Smooth muscle cell (in vitro differentiated cells): ENCODE data around the gene SRGAP1. TPM values are rescaled to one million over a fixed set of nuclear protein-coding genes. Genes with fewer than 3 reads are reported as not detected.

Source experiments
- DNase-seq: peaks from one replicate; lab custom pipeline; 2025; ENCODE audit not compliant: unreplicated experiment; lab: John Stamatoyannopoulos, UW
- H2AFZ ChIP-seq: fragments of 200-600 bp; sonication (generic); 2 replicates; pipeline ENCODE4 v1.6.0; 2016; ENCODE audit warnings: antibody characterized with exemption, low read depth, mild to moderate bottlenecking
- H3F3A ChIP-seq: fragments of 200-600 bp; sonication (generic); 2 replicates; pipeline ENCODE4 v1.6.0; 2017; ENCODE audit warnings: antibody characterized with exemption, low read depth
- H3K27ac ChIP-seq: fragments of 200-600 bp; sonication (generic); 2 replicates; pipeline ENCODE4 v1.5.1; 2016; ENCODE audit warnings: low read depth, mild to moderate bottlenecking
- H3K27me3 ChIP-seq: fragments of 200-600 bp; sonication (generic); 2 replicates; pipeline ENCODE4 v1.6.1; 2016; ENCODE audit warnings: low read depth, mild to moderate bottlenecking
- H3K36me3 ChIP-seq: fragments of 200-600 bp; sonication (generic); 2 replicates; pipeline ENCODE4 v1.5.1; 2016; ENCODE audit warnings: low read depth
- H3K4me1 ChIP-seq: fragments of 200-600 bp; sonication (generic); 2 replicates; pipeline ENCODE4 v1.5.1; 2016; ENCODE audit warnings: low read depth
- H3K4me2 ChIP-seq: fragments of 200-600 bp; sonication (generic); 2 replicates; pipeline ENCODE4 v1.6.0; 2016; ENCODE audit warnings: mild to moderate bottlenecking
- H3K4me3 ChIP-seq: fragments of 200-600 bp; sonication (generic); 2 replicates; pipeline ENCODE4 v1.5.1; 2016; ENCODE audit warnings: mild to moderate bottlenecking
- H3K79me2 ChIP-seq: fragments of 200-600 bp; sonication (generic); 2 replicates; pipeline ENCODE4 v1.6.0; 2016; ENCODE audit warnings: low read depth, mild to moderate bottlenecking
- H3K9ac ChIP-seq: fragments of 200-600 bp; sonication (generic); 2 replicates; pipeline ENCODE4 v1.6.0; 2016; ENCODE audit warnings: low read depth
- H3K9me3 ChIP-seq: fragments of 200-600 bp; sonication (generic); replicated peaks from 2 replicates; pipeline ENCODE4 v1.5.1; 2016; ENCODE audit warnings: low read depth
- H4K20me1 ChIP-seq: fragments of 200-600 bp; sonication (generic); 2 replicates; pipeline ENCODE4 v1.6.0; 2016; ENCODE audit warnings: low read depth
- WGBS: methylation state at CpG from one replicate; pipeline ENCODE4 v1.1.7; 2016; ENCODE audit warnings: low lambda C conversion rate; 5-methylcytosine and 5-hydroxymethylcytosine counted together
- polyA plus RNA-seq: library from polyadenylated mRNA; unstranded; fragments of >200 nt; fragmentation: Nextera tagmentation; extraction: Ambion mirVana; gene quantifications from 2 replicates; pipeline ENCODE4 v1.2.1, GENCODE V29; 2016
- total RNA-seq: library from RNA; depleted of rRNA; stranded (reverse); fragments of >200 nt; gene quantifications from 2 replicates; pipeline ENCODE4 v1.2.3, GENCODE V29; 2014
- TF ChIP-seq, protein P1 (sequence below): fragments of 200-600 bp; sonication (generic); IDR thresholded peaks from 2 replicates; pipeline ENCODE4 v1.5.1; 2017; ENCODE audit warnings: borderline replicate concordance, mild to moderate bottlenecking, antibody characterized with exemption; ENCODE audit not compliant: insufficient read depth, poor library complexity, severe bottlenecking

The SRGAP1 gene
- total and polyA plus RNA-seq, 2 experiments from 2014 or later: 4.0 to 5.9 TPM

DNA sequence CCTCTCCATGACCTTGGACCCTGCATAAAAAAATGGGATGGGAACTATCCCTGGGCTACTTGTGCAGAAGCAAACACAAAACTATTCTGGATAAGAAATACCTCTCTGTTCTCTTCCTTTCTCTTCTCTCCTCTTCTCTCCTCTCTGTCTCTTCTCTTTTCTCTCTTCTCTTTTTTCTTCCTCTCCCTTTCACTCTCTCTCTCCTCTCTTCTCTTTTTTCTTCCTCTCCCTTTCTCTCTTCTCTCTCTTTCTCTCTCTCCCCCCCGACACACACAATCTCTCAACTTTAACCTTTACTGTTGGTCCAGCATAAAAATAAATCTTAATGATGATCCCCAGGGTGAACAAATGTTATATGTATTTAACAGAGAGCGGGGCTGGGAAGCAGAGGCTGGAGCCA lies 141.4 kb downstream of the SRGAP1 start:
- Histone ChIP-seq H3K27me3 (no peaks in the 10 kb centered on the region), H2AFZ (no peak overlapping the region), H3K4me1 (no peaks in the 10 kb centered on the region), H3K27ac (no peak overlapping the region), H3K4me3 (no peak overlapping the region), H3K9ac (no peak overlapping the region), H3K79me2 (no peaks in the 10 kb centered on the region), H3F3A (no peaks in the 10 kb centered on the region), H3K4me2 (no peak overlapping the region), H3K9me3 (no peaks in the 10 kb centered on the region), H3K36me3 (no peaks in the 10 kb centered on the region), H4K20me1 (no peaks in the 10 kb centered on the region)
- TF ChIP-seq, protein P1, sequence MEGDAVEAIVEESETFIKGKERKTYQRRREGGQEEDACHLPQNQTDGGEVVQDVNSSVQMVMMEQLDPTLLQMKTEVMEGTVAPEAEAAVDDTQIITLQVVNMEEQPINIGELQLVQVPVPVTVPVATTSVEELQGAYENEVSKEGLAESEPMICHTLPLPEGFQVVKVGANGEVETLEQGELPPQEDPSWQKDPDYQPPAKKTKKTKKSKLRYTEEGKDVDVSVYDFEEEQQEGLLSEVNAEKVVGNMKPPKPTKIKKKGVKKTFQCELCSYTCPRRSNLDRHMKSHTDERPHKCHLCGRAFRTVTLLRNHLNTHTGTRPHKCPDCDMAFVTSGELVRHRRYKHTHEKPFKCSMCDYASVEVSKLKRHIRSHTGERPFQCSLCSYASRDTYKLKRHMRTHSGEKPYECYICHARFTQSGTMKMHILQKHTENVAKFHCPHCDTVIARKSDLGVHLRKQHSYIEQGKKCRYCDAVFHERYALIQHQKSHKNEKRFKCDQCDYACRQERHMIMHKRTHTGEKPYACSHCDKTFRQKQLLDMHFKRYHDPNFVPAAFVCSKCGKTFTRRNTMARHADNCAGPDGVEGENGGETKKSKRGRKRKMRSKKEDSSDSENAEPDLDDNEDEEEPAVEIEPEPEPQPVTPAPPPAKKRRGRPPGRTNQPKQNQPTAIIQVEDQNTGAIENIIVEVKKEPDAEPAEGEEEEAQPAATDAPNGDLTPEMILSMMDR: no peak
- no peak for DNase-seq
- WGBS: 100% methylated on average over 2 of the region's 2 CpGs

DNA sequence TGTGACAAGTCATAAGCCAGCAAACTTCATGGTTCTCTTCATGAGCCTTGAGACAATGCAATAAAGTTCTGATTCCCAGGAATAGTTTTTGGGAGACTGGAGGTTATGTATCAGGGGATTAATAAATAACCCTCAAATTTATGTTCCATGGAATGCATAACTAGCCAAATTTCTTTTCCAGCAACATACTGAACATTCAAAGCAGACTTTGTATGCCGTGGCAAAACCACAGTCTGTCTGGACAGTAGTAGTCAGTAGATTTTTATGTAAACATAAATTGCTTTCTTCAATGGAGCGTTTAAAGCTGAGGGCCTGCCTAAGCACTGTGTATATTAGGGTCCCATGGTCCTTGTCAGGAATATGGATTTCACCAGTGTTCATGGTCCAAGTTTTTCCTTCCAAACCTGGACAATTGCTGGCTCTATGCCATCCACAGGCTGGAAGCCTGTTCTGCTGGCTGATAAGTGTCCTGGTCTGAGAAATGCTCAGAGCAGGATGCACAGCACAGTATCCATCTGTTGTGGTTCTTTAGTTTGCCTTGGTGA lies 144.9 kb downstream of the SRGAP1 start:
- no peaks in the 10 kb centered on the region for H3K4me1 ChIP-seq
- H3K27ac ChIP-seq: peak overlapping the region; percentile 81
- H3K9ac ChIP-seq: no peak overlapping the region
- H3K27me3 ChIP-seq: no peaks in the 10 kb centered on the region
- DNase-seq: no peak
- no peak overlapping the region for H2AFZ ChIP-seq
- WGBS: 21% methylated on average over 2 of the region's 2 CpGs
- H3K4me2 ChIP-seq: peak overlapping the region; percentile 59
- no peaks in the 10 kb centered on the region for H4K20me1 ChIP-seq
- H3K36me3 ChIP-seq: no peaks in the 10 kb centered on the region
- no peak overlapping the region for H3K4me3 ChIP-seq
- H3K9me3 ChIP-seq: no peaks in the 10 kb centered on the region
- H3F3A ChIP-seq: no peaks in the 10 kb centered on the region
- TF ChIP-seq, protein P1: no peak
- H3K79me2 ChIP-seq: no peaks in the 10 kb centered on the region

DNA sequence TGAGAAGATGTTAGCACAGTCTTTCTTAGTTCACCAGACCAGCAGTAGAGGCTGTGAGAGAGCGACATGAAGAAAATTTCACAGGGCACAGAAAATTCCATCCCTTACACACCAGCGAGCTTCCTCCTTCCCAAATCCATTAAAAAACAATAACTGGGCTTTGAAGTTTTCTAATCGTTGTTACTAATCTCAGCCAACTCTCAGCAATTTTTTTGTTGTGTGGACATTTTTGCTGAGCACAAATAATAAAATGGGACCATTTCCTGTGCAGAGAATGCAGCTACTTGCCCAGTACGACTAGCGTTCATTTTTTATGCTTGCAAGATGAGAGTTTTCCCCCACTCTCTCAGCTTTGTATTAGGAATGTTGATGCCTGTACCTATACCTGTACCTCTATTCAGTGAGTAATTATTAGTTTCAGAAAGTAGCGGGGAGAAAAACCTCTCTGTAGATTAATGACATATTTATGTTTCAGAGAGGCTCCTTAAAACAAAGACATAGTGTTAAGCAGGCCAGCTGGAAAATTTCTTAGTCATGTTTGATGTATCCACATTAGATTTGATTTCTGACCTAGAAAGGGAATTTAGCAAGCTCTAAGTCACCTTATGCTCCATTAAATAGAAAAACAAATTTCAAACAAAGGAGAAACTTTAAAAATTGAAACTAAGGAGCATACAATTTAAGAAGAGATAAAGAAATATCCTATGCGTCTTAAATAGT lies 146.5 kb downstream of the SRGAP1 start:
- Histone ChIP-seq H3F3A (no peaks in the 10 kb centered on the region), H3K4me2 (no peak overlapping the region), H3K36me3 (no peaks in the 10 kb centered on the region), H3K27ac (peak overlapping the region; percentile 81), H4K20me1 (no peaks in the 10 kb centered on the region), H2AFZ (no peak overlapping the region), H3K4me1 (no peaks in the 10 kb centered on the region), H3K9me3 (no peaks in the 10 kb centered on the region), H3K79me2 (no peaks in the 10 kb centered on the region), H3K9ac (no peak overlapping the region), H3K4me3 (no peak overlapping the region), H3K27me3 (no peaks in the 10 kb centered on the region)
- WGBS: 86% methylated on average over 7 of the region's 7 CpGs
- TF ChIP-seq, protein P1: no peak
- no peak for DNase-seq

DNA sequence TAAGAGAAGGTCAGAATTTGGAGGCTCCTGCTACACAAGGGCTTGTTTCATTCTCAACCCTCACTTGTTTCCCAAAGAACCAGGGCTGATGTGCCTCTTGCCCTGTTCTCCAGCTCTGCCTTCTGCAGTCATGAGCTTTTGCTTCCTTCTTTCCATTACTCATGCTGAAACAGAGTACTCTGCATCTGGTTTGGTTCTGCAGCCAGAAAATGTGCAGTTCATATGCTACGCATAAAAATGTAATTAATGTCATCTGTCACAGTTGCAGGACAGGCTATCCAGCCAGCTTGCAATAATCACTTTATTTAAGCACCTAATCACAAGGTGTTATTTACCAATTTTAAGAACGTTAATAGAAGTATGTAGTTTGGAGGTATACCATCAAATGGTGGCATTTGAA lies 150.2 kb downstream of the SRGAP1 start:
- H3K4me1 ChIP-seq: no peaks in the 10 kb centered on the region

More for the DNA sequence above, 150.2 kb downstream of the SRGAP1 start:
- 74% methylated on average over 2 of the region's 2 CpGs for WGBS
- Histone ChIP-seq H3K9me3 (no peaks in the 10 kb centered on the region), H3K79me2 (no peaks in the 10 kb centered on the region), H3K27me3 (no peaks in the 10 kb centered on the region), H3F3A (no peaks in the 10 kb centered on the region), H4K20me1 (no peaks in the 10 kb centered on the region), H3K4me2 (no peak overlapping the region), H3K4me3 (no peak overlapping the region), H3K27ac (no peak overlapping the region), H2AFZ (no peak overlapping the region), H3K36me3 (no peaks in the 10 kb centered on the region), H3K9ac (no peak overlapping the region)
- TF ChIP-seq, protein P1: no peak
- DNase-seq: no peak
